B cell (primary cell): ENCODE results near the gene FKBP8. TPM values are rescaled to one million over a fixed set of nuclear protein-coding genes. Genes with fewer than 3 reads are reported as not detected.

Experiments used
- ATAC-seq: fragments of 200-7000 bp; cut with Tn5 transposase; one replicate; pipeline ENCODE4 v1.10.0; 2021; ENCODE audit warnings: low read depth, mild to moderate bottlenecking, moderate number of reproducible peaks, moderate library complexity
- CTCF ChIA-PET: fragments of 350-600 bp; sonication (Branson Sonifier 250); formaldehyde crosslinking; loops from one replicate; lab custom pipeline; 2021; ENCODE audit warnings: antibody characterized with exemption, inconsistent platforms; lab: Charles Lee
- POLR2A ChIA-PET: fragments of 350-600 bp; sonication (Branson Sonifier 250); formaldehyde crosslinking; loops from one replicate; lab custom pipeline; 2021; ENCODE audit warnings: antibody characterized with exemption; lab: Charles Lee
- DNase-seq: peaks from one replicate; pipeline ENCODE4 v3.0.0; 2013
- H2AFZ ChIP-seq: 2 replicates; pipeline ENCODE4 v1.6.1; 2012; ENCODE audit warnings: mild to moderate bottlenecking, low read depth, low read length; ENCODE audit not compliant: insufficient read depth, poor library complexity, severe bottlenecking
- H3K27ac ChIP-seq, 2 donors: 1 replicate in 1 of 2; 2 replicates in 1 of 2; pipeline ENCODE4 v1.5.1; 2012 to 2013; ENCODE audit warnings: low read length in 2 of 2, mild to moderate bottlenecking in 2 of 2, moderate library complexity in 1 of 2
- H3K27me3 ChIP-seq, 4 experiments: fragments of 200-600 bp in 1 of 4; sonication (generic) in 1 of 4; replicated peaks in 1 of 4; 1 replicate in 2 of 4; 2 replicates in 2 of 4; pipeline versions ENCODE4 v1.6.1 to v1.7.0; 2013 to 2016; ENCODE audit warnings: low read length in 3 of 4, mild to moderate bottlenecking in 2 of 4, mixed read lengths in 1 of 4, moderate library complexity in 1 of 4; ENCODE audit not compliant: insufficient read depth in 4 of 4, control insufficient read depth in 3 of 4; ENCODE audit errors: control extremely low read depth in 1 of 4
- H3K36me3 ChIP-seq, 2 experiments: replicated peaks in 1 of 2; 1 replicate in 1 of 2; 2 replicates in 1 of 2; pipeline versions ENCODE4 v1.6.1 to v1.7.1; 2013; ENCODE audit warnings: low read length in 1 of 2; ENCODE audit not compliant: insufficient read depth in 2 of 2, control insufficient read depth in 1 of 2; ENCODE audit errors: control extremely low read depth in 1 of 2, extremely low read depth in 1 of 2
- H3K4me1 ChIP-seq, 2 donors: fragments of 200-600 bp in 1 of 2; sonication (generic) in 1 of 2; 1 replicate in 1 of 2; 2 replicates in 1 of 2; pipeline versions ENCODE4 v1.5.1 to v1.6.1; 2013 to 2017; ENCODE audit warnings: low read length in 2 of 2; ENCODE audit not compliant: control insufficient read depth in 2 of 2, insufficient read depth in 2 of 2
- H3K4me2 ChIP-seq: replicated peaks from 2 replicates; pipeline ENCODE3; 2012; ENCODE audit warnings: mild to moderate bottlenecking, low read depth, low read length; ENCODE audit not compliant: poor library complexity, severe bottlenecking
- H3K4me3 ChIP-seq, 5 experiments: fragments of 200-600 bp in 1 of 5; sonication (generic) in 1 of 5; 1 replicate in 3 of 5; 2 replicates in 2 of 5; pipeline versions ENCODE4 v1.5.1 to v1.7.0; 2011 to 2016; ENCODE audit warnings: low read length in 4 of 5, mild to moderate bottlenecking in 4 of 5, low read depth in 2 of 5, control low read depth in 1 of 5, moderate library complexity in 1 of 5; ENCODE audit not compliant: insufficient read depth in 1 of 5; ENCODE audit errors: control extremely low read depth in 1 of 5, extremely low read depth in 1 of 5
- H3K79me2 ChIP-seq: fragments of 200-600 bp; sonication (generic); one replicate; pipeline ENCODE4 v1.6.0; 2016; ENCODE audit warnings: low read length; ENCODE audit not compliant: control insufficient read depth, insufficient read depth
- H3K9ac ChIP-seq: fragments of 200-600 bp; sonication (generic); 2 replicates; pipeline ENCODE4 v1.6.1; 2017; ENCODE audit warnings: mild to moderate bottlenecking, low read length, moderate library complexity
- H3K9me3 ChIP-seq, 3 donors: one replicate each; pipeline versions ENCODE4 v1.6.1 to v1.7.1; 2013; ENCODE audit warnings: low read length in 2 of 3; ENCODE audit not compliant: control insufficient read depth in 2 of 3, insufficient read depth in 1 of 3; ENCODE audit errors: control extremely low read depth in 1 of 3
- H4K20me1 ChIP-seq: 2 replicates; pipeline ENCODE4 v1.6.0; 2012; ENCODE audit warnings: mild to moderate bottlenecking, low read length; ENCODE audit not compliant: insufficient read depth, control insufficient read depth, poor library complexity, severe bottlenecking
- H3K27ac Mint-ChIP-seq: one replicate; pipeline ENCODE4 v1.8.0; 2021; ENCODE audit warnings: mixed read lengths
- H3K27me3 Mint-ChIP-seq: one replicate; pipeline ENCODE4 v1.8.0; 2021; ENCODE audit warnings: mixed read lengths
- H3K4me1 Mint-ChIP-seq: one replicate; pipeline ENCODE4 v1.8.0; 2021; ENCODE audit warnings: mixed read lengths
- H3K4me3 Mint-ChIP-seq: one replicate; pipeline ENCODE4 v1.8.0; 2021; ENCODE audit warnings: mixed read lengths
- H3K9me3 Mint-ChIP-seq: one replicate; pipeline ENCODE4 v1.8.0; 2022; ENCODE audit warnings: mixed read lengths; ENCODE audit not compliant: insufficient read depth
- CTCF ChIP-seq: fragments of 200-600 bp; IDR thresholded peaks from one replicate; pipeline ENCODE4 v1.8.0; 2022; ENCODE audit warnings: antibody characterized with exemption, mild to moderate bottlenecking
- EZH2 ChIP-seq: IDR thresholded peaks from 2 replicates; pipeline ENCODE4 v1.6.1; 2012; ENCODE audit warnings: borderline replicate concordance, low read depth, mild to moderate bottlenecking, moderate library complexity, low read length; ENCODE audit not compliant: insufficient read depth, poor library complexity, severe bottlenecking
- WGBS: methylation state at CpG from one replicate; pipeline ENCODE4 v1.1.5; 2013; ENCODE audit warnings: missing lambda C conversion rate; ENCODE audit not compliant: insufficient coverage; 5-methylcytosine and 5-hydroxymethylcytosine counted together
- intact Hi-C: fragments of 100-400 bp; cut with micrococcal nuclease; formaldehyde crosslinking; loops from one replicate; pipeline ENCODE4 v1.10.0; 2022
- polyA plus RNA-seq: library from polyadenylated mRNA; depleted of rRNA; stranded (reverse); fragments of >200 nt; gene quantifications from 2 replicates; pipeline ENCODE4 v1.2.3, GENCODE V29; 2012
- total RNA-seq, 2 donors: library from RNA; stranded (reverse); fragments of 120-200 nt in 1 of 2; gene quantifications; 1 replicate in 1 of 2; 2 replicates in 1 of 2; pipeline versions ENCODE4 v1.2.3 to v1.2.4, GENCODE V29; 2013 to 2022

The FKBP8 gene
- total and polyA plus RNA-seq, 2 donors (not counting 1 experiment from before 2014, with no cell fraction given): 148 to 163 TPM

- H3K9me3 ChIP-seq: no peaks in the 10 kb centered on the region
- ATAC-seq (peak; percentile 99), DNase-seq (peak; percentile 99)
- Mint-ChIP-seq H3K27me3 (no peaks in the 10 kb centered on the region), H3K9me3 (no peaks in the 10 kb centered on the region), H3K4me3 (peak within 1 kb of the TSS; percentile 90), H3K4me1 (peaks cover 21% of the 10 kb centered on the region), H3K27ac (peak within 1 kb of the TSS; percentile 90)
- peak within 1 kb of the TSS; percentile 73 to 98 (median 93) for H3K4me3 ChIP-seq
- peak within 1 kb of the TSS; percentile 99 for H3K9ac ChIP-seq
- peaks cover 15 to 25% of the 10 kb centered on the region in 2 donors for H3K4me1 ChIP-seq
- CTCF ChIA-PET: interaction anchor here (0.9 to 2.0 kb wide), 7 partner anchors 13 to 289 kb away, joined by 4 to 13 read pairs (median 5); partner anchors contain the start of genes ELL, FKBP8 and UBA52
- under 1% methylated on average over 55 of the region's 58 CpGs for whole genome bisulfite sequencing
- H3K27ac ChIP-seq: peak within 1 kb of the TSS; percentile 82 to 97
- peak within 1 kb of the TSS; percentile 78 for H2AFZ ChIP-seq
- no peak for TF ChIP-seq EZH2
- TF ChIP-seq CTCF: no peak
- intact Hi-C loops: loop anchor here (1.0 kb wide), 4 partner anchors 13 to 35 kb away; partner anchors contain the start of genes ELL and UBA52
- peak within 1 kb of the TSS; percentile 99 for H3K4me2 ChIP-seq
- no peaks in the 10 kb centered on the region for H3K27me3 ChIP-seq
- no peaks in the 10 kb centered on the region for H4K20me1 ChIP-seq
- H3K36me3 ChIP-seq: peaks cover 0 to 6% of the 10 kb centered on the region in 2 experiments
- POLR2A ChIA-PET: interaction anchor here (0.6 to 4.0 kb wide), 8 partner anchors 14 to 362 kb away, joined by 3 to 44 read pairs (median 14); partner anchors contain the start of genes COPE, DDX49, ELL and FKBP8
- H3K79me2 ChIP-seq: peaks cover 21% of the 10 kb centered on the region
Measured at GRCh38 chr19:18557411-18558201, 14.2 kb upstream of the FKBP8 start, which contains the start of gene KXD1. Gene KXD1, plus strand, starts transcription at chr19:18557870. Its CDS starts 4,187 bp downstream, at chr19:18562057.
